Endodermal cell (in vitro differentiated cells): Measurements from ENCODE around the gene ELAVL2. TPM values are rescaled to one million over a fixed set of nuclear protein-coding genes. Genes with fewer than 3 reads are reported as not detected.

ENCODE experiments used
- DNase-seq: peaks from one replicate; pipeline ENCODE4 v3.0.0-alpha.2; 2017
- H3K27ac ChIP-seq: 2 replicates; pipeline ENCODE4 v1.5.1; 2013; ENCODE audit warnings: mild to moderate bottlenecking, low read depth, low read length, moderate library complexity
- H3K27me3 ChIP-seq: 2 replicates; pipeline ENCODE4 v1.6.1; 2013; ENCODE audit warnings: mild to moderate bottlenecking, low read length, moderate library complexity; ENCODE audit not compliant: insufficient read depth, control insufficient read depth, poor library complexity, severe bottlenecking
- H3K36me3 ChIP-seq: 2 replicates; pipeline ENCODE4 v1.7.0; 2013; ENCODE audit warnings: mild to moderate bottlenecking, low read length, moderate library complexity; ENCODE audit not compliant: control insufficient read depth, insufficient read depth
- H3K4me1 ChIP-seq: one replicate; pipeline ENCODE4 v1.7.0; 2013; ENCODE audit warnings: low read length; ENCODE audit not compliant: control insufficient read depth, insufficient read depth
- H3K4me3 ChIP-seq: 2 replicates; pipeline ENCODE4 v1.5.1; 2013; ENCODE audit warnings: mild to moderate bottlenecking, low read length, moderate library complexity
- H3K9ac ChIP-seq: 2 replicates; pipeline ENCODE4 v1.6.1; 2013; ENCODE audit warnings: mild to moderate bottlenecking, low read length, moderate library complexity; ENCODE audit not compliant: poor library complexity, severe bottlenecking; ENCODE audit errors: extremely low read depth
- H3K9me3 ChIP-seq: 2 replicates; pipeline ENCODE4 v1.6.1; 2013; ENCODE audit warnings: mild to moderate bottlenecking, low read length, moderate library complexity; ENCODE audit not compliant: control insufficient read depth
- H3K27ac Mint-ChIP-seq: 2 replicates; pipeline ENCODE4 v1.8.0; 2020; ENCODE audit warnings: mixed read lengths
- H3K27me3 Mint-ChIP-seq: 2 replicates; pipeline ENCODE4 v1.8.0; 2021; ENCODE audit warnings: mild to moderate bottlenecking, mixed read lengths; ENCODE audit not compliant: insufficient read depth
- H3K36me3 Mint-ChIP-seq: 2 replicates; pipeline ENCODE4 v1.8.0; 2020; ENCODE audit warnings: low read depth, mixed read lengths
- H3K4me1 Mint-ChIP-seq: 2 replicates; pipeline ENCODE4 v1.8.0; 2020; ENCODE audit warnings: mixed read lengths
- H3K4me3 Mint-ChIP-seq: 2 replicates; pipeline ENCODE4 v1.8.0; 2020; ENCODE audit warnings: mild to moderate bottlenecking, moderate library complexity, mixed read lengths
- H3K9me3 Mint-ChIP-seq: 2 replicates; pipeline ENCODE4 v1.8.0; 2020; ENCODE audit warnings: mild to moderate bottlenecking, mixed read lengths
- CTCF ChIP-seq: fragments of 200-600 bp; sonication (generic); conservative IDR thresholded peaks from 2 replicates; pipeline ENCODE4 v1.5.0; 2021; ENCODE audit warnings: antibody characterized with exemption, mild to moderate bottlenecking
- WGBS, 2 experiments: methylation state at CpG; one replicate each; pipeline versions ENCODE4 v1.1.5 to v1.1.7; 2013; ENCODE audit warnings: missing lambda C conversion rate in 2 of 2, mixed read lengths in 1 of 2; ENCODE audit not compliant: insufficient coverage in 1 of 2, insufficient read length in 1 of 2; 5-methylcytosine and 5-hydroxymethylcytosine counted together
- total RNA-seq, 2 donors: library from RNA; stranded (reverse); fragmentation: NEBNext Ultra II Directional in 1 of 2; extraction: Animal tissue kit (Norgen Biotek cat#: 25700) in 1 of 2; gene quantifications; 2 replicates in 1 of 2; 3 replicates in 1 of 2; pipeline ENCODE4 v1.2.1, GENCODE V29; 2021

The ELAVL2 gene
- total RNA-seq, 2 donors from 2014 or later: 4.7 to 6.2 TPM

GRCh38 chr9:23736293-23736692 is 89.7 kb downstream of the ELAVL2 start:
- Histone ChIP-seq H3K4me3 (no peak overlapping the region), H3K9ac (no peak overlapping the region), H3K27me3 (no peaks in the 10 kb centered on the region), H3K4me1 (peaks cover 14% of the 10 kb centered on the region), H3K36me3 (no peaks in the 10 kb centered on the region), H3K9me3 (no peaks in the 10 kb centered on the region), H3K27ac (no peak overlapping the region)
- no peaks in the 10 kb centered on the region for H3K27me3 Mint-ChIP-seq
- H3K9me3 Mint-ChIP-seq: no peaks in the 10 kb centered on the region
- H3K4me1 Mint-ChIP-seq: peaks cover 54% of the 10 kb centered on the region
- peak; percentile 68 for DNase-seq
- H3K27ac Mint-ChIP-seq: no peak overlapping the region
- no peak overlapping the region for H3K4me3 Mint-ChIP-seq
- no peaks in the 10 kb centered on the region for H3K36me3 Mint-ChIP-seq
- WGBS, 2 experiments: 76 to 77% methylated on average over 3 to 5 of the region's 5 CpGs
- TF ChIP-seq CTCF: no peak

- Histone ChIP-seq H3K27ac (no peak overlapping the region), H3K4me1 (peaks cover 11% of the 10 kb centered on the region), H3K36me3 (no peaks in the 10 kb centered on the region), H3K4me3 (no peak overlapping the region), H3K27me3 (no peaks in the 10 kb centered on the region), H3K9ac (no peak overlapping the region), H3K9me3 (no peaks in the 10 kb centered on the region)
- Mint-ChIP-seq H3K27ac (no peak overlapping the region), H3K27me3 (no peaks in the 10 kb centered on the region), H3K4me1 (peaks cover 33% of the 10 kb centered on the region), H3K4me3 (no peak overlapping the region), H3K36me3 (no peaks in the 10 kb centered on the region), H3K9me3 (no peaks in the 10 kb centered on the region)
- no peak for TF ChIP-seq CTCF
- 87% methylated on average over 2 of the region's 2 CpGs; no CpG with 5 or more reads in 1 of the 2 experiments for WGBS, 2 experiments
- DNase-seq: no peak
Measured at GRCh38 chr9:23733495-23734078, 92.5 kb downstream of the ELAVL2 start.

GRCh38 chr9:23731353-23731752 is 94.7 kb downstream of the ELAVL2 start:
- WGBS, 2 experiments: 70 to 100% methylated on average over 2 to 3 of the region's 3 CpGs
- H3K27ac ChIP-seq: no peak overlapping the region
- no peak overlapping the region for H3K4me3 Mint-ChIP-seq
- peaks cover 20% of the 10 kb centered on the region for H3K4me1 Mint-ChIP-seq
- H3K4me1 ChIP-seq: peaks cover 11% of the 10 kb centered on the region
- peak overlapping the region; percentile 12 for H3K4me3 ChIP-seq
- no peak for TF ChIP-seq CTCF
- H3K9me3 ChIP-seq: no peaks in the 10 kb centered on the region
- no peak overlapping the region for H3K9ac ChIP-seq
- H3K36me3 ChIP-seq: no peaks in the 10 kb centered on the region
- no peaks in the 10 kb centered on the region for H3K9me3 Mint-ChIP-seq
- H3K27me3 Mint-ChIP-seq: no peaks in the 10 kb centered on the region
- no peaks in the 10 kb centered on the region for H3K36me3 Mint-ChIP-seq
- no peak overlapping the region for H3K27ac Mint-ChIP-seq
- no peaks in the 10 kb centered on the region for H3K27me3 ChIP-seq
- no peak for DNase-seq
